ENCODE measurements around the gene VPS35.

VPS35 gene

DNA sequence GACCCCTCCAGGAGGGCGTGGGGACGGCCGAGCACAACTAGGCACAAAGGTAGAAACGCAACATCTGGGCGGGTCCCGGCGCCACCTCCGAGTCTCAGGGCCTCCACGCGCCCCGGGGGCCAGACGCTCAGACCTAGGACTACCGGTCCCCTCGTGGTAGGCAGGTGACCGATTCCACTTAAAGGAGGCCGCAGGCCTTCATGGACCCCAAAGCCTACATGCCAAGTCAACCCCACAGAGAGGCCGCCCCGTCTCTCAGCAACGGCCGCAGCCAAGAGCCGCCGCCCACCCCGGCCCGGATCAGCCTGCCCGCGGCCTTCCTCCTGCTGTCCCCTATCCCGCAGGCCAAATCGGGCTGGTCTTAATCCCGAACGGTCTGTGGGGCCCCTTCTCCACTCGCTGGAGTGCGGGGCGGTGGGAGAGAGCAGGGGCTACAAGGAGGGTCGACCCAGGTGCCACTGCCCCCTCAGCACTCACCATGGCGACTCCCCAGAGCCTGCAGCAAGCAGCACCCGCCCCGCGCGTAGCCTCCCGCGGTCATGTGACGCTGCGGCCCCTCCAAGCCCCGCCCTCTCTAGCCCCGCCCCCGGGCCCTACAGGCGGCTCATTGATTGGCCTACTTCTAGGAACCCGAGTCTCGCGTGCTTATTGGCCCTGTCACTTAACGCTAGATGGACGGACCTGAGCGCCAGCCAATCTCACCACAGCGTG lies at the start of gene VPS35:
Gene VPS35, minus strand, starts transcription at position 525 of the 711 bp plus-strand sequence. Its CDS starts 45 bp downstream, at position 480.
- peak; percentile 98 for DNase-seq

DNA sequence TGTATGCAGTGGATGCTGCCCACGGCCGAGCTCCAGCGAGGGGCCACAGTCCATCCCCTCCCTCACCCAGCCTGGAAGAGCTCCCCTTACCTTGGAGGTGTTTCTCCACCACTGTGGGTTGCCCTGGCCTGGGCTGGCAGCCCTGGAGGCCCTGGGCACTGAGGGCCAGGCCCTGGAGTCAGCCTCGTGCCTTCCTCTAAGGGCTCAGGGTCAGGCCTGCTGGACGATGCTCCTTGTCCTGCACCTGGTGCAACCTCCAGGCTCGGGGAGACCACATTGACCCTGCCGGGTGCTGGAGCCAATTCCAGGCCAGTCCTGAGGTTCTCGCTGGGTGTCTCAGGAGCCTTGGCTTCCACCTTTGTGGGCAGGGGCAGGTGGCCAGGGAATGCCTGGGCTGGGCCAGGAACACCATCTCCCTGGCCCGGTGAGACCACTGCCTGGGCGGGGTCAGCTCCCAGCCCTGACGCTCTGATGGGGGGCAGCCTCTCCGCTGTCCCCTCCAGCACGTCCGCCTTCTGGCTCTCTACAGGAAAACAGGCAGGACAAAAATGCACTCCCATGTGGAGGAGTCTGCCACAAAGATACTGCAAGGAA lies 48.7 kb upstream of the VPS35 start:
- no peak for DNase-seq

DNA sequence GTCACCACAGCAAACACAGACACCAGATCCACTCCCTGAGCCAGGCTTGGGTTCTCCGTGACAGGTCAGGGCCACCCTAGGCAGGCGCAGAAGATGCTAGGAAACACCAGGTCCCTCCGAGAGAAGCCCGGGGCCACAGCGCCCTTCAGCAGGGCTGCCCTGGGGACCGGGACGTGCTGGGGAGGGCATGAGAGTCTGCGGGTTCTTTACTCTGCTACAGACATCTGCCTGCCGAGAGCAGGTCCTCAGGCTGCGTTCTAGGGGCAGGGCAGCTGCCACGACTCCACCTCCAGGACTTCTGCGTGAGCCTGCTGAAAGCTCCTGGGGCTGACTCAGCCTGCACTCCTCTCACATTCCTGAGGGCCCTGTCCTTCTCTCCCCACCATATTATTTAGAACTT lies 47.7 kb upstream of the VPS35 start:
- no peak for DNase-seq

DNA sequence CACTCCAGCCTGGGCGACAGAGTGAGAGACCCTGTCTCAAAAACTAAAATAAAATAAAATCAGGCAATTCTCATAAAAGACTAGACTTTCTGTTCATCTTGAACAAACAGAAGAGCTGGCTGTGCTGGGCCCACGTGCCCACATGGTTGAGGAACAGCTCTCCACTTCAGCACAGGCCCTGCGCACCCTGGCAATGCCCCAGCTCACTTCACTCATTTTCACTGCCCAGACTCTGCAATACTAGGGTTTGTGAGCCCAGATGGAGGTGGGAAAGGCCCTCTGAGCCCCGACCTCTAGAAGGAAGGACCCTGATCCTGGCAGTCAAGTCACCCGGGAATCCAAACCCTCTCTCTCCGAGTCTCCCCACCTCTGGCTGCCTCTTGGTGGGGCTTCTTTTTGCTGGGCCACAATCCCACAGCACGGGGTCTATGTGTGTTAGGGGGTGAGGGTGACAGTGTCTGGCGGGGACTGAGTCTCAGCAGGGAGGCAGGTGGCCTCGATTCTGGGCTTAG lies 44.4 kb upstream of the VPS35 start:
- no peak for DNase-seq

DNA sequence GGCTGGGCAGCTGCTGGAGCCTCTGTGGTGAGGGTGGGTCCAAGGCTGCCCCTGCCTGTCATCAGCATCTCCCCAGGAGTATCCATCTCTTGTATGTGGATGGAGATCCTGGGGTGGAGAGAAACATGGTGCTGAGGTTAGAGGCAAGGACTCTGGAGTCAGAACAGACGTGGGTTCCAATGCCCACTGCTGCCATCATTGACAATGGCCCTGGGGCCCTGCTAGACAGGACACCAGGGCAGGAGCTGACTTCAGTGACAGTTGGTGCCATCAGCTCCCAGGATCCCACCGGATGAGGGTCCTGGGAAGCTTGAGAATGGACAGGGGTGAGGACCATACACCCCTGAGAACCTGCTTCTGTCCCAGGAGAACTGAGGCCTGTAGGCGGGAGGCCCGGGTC lies 43.6 kb upstream of the VPS35 start:
- no peak for DNase-seq

DNA sequence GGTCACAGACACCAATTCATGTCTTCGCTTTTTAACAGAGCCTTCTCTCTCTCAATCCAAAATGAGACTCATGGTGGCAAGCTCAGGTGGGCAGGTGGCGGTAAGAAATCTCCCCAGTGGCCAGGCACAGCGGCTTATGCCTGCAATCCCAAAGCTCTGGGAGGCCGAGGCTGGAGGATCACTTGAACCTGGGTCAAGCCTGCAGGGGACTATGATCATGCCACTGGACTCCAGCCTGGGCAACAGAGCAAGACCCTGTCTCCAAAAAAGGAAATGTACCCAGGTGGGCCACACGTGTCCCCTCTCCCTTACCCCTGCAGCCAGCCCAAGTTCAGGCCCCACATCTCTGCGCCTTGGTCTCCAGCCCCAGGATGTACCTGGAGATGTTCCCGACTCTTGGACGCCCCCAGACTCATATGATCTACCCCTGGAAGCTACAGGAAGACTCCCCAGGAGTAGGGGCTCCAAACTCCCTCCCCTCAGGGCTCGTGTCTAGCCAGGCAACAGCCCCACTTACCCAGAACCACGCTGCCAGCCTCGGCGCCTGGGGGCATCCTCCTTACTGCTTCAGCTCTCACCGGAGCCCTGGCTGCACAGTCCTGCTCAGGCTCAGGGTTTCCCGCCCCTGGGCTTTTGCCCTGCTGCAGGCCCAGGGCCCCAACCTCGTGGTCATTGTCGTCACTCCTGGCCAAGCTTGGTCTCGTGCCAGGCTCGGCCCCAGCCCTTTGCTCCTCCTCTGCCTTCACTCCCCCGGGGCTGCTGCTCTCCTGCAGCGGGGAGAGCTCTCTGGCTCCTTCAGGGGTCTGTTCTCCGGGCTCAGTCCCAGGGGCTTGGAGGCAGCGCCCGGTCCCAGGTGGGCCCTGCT lies 42.9 kb upstream of the VPS35 start:
- no peak for DNase-seq

DNA sequence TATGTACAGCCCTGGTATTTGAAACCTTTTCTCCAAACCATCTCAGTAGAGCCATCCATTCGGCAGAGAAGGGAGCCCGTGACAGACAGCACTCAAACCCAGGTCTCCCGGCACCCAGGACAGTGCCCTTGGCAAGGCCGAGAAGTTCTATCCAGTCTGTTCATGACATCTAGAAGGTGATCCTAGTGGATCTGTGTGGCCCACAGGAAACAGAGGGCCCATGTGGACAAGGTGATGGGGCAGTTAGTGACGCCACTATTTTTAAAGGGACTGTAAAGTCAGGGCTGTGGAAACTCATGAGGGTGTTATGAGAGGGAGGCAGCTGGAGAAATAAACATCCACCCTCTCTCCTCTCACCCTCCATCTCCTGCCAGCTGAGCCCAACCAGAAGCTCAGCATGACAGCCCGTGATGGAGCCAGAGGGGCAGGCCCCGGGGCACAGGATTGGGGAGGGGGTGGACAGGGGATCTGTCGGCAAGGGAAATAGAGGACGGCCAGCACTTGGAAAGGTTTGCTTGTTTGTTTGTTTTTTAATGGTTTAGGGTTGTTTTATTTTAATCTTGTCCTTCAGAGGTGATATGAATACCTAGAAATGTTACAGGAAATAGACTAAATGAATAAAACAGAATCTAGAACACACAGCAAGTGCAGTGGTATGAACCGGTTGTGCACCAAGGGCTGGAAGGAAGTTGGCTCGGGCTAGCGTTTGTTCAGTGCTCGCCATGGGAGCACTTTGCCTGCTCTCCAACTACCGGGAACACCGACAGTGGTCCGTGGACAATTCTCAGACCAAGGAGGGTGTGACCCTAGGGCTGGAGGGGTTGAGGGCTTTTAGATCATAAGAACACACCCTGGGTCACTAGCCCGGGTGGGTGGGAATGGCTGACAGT lies 42.1 kb upstream of the VPS35 start:
- no peak for DNase-seq

DNA sequence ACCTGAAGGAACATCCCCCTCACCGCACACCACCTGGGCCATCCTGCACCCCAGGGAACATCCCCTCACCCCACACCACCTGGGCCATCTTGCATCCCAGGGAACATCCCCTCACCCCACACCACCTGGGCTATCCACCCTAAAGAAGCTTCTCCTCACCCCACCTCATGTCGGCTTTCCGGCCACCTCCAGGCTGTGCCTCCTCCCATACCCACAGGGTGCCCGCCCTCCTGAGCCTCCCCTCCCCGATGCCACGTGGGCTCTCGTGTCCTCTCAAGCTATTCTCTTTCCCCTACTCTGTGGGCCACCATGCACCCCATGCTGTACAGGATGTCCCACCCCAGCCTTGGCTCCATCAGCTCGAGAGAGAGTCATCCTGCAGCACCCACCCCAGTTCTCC lies 41.1 kb upstream of the VPS35 start:
- DNase-seq, result no peak

DNA sequence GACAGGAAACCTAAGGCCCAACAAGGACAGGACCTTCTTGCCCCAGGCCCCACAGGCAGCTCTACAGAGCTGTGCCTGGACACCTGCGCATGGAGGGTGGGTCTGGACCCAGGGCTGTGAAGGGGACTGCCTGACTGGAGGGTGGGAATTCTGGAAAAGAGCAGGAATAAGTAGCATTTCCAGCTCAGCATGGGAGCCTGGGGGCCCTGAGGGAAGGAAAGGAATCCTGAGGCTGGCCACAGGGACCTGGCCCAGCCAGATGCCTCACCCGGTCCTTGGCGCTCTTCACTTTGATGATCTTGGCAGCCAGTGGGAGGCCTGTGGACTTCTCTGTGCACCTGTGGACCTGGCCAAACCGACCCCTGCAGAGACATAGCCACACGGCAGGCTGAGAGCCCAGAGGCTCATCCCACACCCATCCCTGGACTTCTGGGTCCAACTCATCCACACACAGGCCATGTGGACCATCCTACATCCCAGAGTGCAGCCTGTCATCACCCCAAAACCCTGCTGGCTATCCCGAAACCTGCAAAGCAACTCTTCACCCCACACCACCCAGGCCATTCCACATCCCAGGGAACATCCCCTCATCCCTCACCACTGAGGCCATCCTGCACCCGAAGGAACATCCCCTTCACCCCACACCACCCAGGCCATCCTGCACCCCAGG lies 40.5 kb upstream of the VPS35 start:
- DNase-seq, result no peak

DNA sequence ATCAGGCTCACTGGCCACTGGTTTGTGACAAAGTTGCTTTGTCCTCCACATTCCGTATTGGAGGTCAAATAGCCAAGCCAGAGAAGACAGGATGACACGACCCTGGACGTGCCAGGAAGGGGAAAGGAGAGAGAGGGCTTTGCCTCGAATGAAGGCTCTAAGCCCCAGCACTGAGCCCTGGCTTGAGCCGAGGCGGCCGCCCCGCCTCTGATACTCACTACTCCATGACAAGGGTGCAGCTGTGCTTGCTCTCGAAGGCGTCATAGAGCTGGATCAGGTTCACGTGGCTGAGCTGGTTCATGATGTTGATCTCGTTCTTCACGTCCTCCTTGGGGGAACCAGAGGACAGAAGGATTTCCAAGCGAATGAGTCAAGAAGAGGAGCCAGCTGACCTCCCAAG lies 39.8 kb upstream of the VPS35 start:
- no peak for DNase-seq

DNA sequence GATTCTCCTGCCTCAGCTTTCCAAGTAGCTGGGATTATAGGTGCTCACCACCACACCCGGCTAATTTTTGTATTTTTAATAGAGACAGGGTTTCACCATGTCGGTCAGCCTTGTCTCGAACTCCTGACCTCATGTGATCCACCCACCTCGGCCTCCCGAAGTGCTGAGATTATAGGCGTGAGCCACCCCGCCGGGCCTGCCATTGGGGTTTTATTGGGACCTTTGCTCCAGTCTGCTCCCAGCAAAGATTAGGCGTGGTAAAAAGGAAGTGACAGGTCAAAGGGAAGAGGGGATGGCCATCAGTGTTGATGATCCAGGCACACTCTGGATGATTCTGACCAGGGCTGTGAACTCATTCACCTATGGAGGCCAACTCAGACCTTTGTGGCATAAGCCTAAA lies 38.7 kb upstream of the VPS35 start:
- no peak for DNase-seq

DNA sequence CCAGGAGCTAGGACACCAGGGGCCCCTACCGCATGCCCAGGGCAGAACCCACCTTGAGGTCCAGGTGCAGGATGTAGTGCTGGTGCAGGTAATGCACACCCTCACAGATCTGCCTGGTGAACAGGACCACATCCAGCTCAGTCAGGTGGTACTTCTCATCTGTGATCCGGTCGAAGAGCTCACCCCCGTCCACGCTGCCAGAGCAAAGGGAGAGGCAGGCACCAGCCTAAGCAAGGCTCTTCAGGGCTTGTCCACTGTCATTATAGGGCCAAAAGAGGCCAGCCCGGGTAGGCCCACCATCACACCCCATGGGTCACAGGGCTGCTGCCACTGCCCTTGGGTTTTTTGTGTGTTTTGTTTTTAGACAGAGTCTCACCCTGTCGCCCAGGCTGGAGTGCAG lies 38.2 kb upstream of the VPS35 start:
- no peak for DNase-seq

DNA sequence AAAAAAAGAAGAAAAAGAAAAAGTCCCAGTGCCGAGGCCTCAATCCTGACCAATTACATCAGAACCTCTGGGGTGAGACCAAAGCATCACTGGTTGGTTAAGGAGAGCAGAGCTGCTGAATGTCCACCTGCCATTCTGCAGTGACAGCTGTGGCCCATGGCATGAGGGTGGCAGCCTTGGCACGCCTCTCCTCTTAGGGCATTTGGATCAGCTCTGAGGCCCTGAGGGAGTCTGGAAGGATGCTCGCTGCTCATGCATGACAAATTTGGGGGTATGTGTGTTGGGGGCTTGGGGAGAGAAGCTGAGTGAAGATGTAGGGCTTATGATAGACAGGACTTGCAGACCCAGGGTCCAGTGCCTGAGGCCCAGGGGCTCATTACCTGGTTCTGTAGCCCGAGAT lies 32.9 kb upstream of the VPS35 start:
- DNase-seq, result no peak

DNA sequence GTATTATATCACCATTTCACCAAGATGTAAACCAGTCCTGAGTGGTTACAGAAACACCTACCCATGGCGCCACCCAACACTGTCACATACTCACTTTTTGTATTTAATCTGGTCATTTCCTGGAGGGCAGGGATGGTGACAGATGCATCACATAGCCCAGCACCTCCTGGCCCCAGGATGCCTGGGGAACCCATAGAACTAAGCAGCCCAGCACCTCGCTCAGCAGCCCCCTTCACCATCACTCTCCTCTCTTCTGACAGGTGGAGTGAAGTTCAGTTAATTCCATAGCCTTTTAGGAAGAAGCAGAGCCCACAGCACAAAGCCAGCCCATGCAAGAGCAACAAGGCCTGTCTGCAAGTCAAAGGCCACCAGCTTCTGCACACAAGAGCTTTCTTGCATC lies 31.6 kb upstream of the VPS35 start:
- DNase-seq, result no peak

DNA sequence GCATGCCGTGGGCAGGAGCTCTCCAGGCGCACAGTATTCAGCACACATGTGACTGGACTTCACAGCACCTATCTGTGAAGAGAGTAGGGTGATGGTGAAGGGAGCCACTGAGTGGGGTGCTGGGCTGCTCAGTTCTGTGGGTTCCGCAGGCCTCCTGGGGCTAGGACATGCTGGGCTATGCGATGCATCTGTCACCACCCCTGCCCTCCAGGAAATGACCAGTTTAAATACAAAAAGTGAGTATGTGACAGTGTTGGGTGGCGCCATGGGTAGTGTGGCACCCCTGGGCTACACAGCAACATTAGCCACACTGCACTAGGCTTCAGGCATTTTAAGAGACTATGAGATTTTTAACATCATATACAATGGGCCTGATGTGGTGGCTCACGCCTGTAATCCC lies 30.6 kb upstream of the VPS35 start:
- DNase-seq, result no peak

DNA sequence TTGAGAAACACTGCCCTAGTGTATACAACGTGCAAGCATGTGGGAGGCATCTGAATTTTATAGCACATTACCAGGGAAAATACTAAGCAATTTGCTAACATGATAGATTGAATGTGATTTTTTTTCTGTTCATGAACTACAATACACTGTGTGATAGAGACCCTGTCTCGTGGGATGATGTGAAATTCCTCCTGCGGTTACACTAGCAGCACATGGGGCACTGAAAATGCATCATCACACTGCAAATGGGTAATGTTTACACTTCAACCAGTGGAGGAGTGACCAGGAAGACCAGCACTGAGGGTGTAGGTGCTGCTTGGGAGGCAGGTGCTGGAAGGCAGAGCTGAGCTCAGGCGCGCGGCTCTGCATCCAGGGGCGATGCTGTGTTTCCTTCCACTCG lies 29.2 kb upstream of the VPS35 start:
- no peak for DNase-seq

DNA sequence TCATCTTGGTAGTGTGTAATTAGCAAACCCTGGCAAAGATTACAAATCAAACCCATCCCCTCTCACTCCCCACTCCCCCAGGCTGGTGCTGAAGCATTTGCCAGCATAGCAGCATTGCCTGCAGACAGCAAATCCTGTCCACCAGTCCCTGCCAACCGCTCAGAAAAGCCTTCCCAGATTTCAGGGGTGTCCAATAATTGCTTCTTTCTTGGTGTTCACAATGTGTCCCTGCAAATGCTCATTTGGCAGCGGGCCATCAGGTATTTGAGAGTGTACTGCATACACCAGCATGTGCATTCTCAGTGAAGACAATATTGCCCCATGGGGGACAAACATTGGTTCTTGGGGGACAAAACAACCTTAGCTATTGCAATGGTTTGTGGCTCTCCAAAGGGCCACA lies 28.7 kb upstream of the VPS35 start:
- DNase-seq, result no peak

DNA sequence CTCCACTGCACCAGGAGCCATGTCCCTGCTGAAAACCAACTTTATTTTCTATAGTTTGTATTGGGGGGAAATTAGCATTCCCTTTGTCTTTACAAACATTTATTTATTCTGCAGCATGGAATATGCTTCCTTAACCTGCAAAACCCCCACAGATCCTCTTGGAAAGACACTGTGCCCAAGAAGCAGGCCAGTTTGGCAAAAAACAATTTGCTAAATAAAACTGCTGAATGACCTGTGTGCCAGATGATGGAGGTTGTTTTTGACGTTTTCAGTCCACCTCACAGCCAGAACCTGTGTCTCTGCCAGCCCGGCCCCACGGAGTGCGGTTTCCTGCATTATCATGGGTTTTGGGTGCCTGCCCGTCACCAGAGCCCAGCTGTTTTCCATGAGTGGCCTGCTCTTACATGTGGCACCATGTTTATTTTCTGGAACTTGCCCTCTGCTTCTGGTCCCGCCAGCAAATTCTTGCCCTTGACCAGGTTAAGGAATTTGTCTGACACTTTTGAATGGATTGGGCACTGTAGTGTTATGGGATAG lies 26.9 kb upstream of the VPS35 start:
- DNase-seq, result no peak

DNA sequence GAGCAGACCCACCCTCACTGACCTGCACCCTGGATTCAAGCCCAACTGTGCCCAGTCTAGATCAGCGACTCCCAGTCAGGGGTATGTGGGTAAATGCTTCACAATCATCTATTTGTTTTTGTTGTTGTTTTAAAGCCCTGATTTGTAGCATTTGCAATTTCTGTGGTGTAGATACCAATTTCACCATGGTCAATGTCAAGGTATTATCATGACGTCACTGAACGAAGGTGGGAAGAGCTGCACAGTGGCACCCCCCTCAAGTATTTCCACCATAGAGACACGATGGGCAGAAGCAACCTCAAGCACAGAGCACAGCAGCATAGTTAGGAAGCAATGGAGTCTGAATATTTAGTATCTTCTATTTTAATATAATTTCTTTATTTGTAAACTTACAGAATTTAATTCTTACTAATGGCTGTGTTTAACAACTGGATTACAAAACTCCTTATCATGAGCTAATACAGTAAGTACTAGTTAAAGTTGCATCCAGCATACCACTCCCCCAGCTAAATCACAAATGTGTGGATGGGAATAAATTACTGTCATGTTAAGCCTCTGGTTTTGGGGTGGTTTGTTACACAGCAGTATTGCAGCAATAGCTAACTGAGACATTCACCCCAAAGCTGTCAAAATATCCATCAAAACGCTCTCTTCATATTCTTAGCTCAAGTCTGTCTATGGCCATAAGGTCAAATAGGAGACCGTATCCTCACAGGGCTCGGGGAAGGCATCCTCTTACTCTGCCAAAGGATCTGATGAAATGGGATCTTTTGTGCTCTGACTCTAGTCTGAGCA lies 26.0 kb upstream of the VPS35 start:
- no peak for DNase-seq

DNA sequence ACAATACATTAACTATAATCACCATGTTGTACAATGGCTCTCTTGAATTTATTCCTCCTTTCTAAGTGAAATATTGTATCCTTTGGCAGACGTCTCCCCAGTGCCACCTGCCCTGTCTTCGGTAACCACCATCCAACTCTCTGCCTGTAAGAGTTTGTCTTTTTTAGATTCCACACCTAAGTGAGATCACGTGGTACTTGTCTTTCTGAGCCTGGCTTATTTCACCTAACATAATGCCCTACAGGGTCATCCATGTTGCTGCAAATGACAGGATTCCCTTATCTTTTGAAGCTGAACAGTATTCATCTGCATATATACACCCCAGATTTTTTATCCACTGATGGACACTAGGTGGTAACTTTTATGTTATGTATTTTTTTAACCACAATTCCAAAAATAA lies 24.7 kb upstream of the VPS35 start:
- no peak for DNase-seq

DNA sequence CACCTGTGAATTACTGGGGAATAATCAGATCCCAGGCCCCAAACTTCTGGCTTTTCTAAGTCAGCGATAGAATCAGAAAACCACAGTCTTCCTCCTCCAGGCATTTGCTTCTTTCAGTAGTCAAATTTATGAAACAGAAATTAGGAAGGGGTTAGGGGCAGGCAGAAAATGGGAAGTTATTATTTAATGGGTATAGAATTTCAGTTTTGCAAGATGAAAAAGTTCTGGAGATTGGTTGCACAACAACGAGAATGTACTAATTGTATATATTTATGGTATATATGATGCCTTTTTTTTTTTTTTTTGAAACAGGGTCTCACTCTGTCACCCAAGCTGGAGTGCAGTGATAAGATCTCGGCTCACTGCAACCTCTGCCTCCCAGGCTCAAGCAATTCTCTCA lies 23.9 kb upstream of the VPS35 start:
- no peak for DNase-seq
